Measurements from ENCODE around the gene NSUN6.
"Not testable (repeated sequence)": the region's sequence is repeated elsewhere in the genome, so short reads cannot be mapped to it uniquely, and the experiment has no call there.

Gene NSUN6

DNA sequence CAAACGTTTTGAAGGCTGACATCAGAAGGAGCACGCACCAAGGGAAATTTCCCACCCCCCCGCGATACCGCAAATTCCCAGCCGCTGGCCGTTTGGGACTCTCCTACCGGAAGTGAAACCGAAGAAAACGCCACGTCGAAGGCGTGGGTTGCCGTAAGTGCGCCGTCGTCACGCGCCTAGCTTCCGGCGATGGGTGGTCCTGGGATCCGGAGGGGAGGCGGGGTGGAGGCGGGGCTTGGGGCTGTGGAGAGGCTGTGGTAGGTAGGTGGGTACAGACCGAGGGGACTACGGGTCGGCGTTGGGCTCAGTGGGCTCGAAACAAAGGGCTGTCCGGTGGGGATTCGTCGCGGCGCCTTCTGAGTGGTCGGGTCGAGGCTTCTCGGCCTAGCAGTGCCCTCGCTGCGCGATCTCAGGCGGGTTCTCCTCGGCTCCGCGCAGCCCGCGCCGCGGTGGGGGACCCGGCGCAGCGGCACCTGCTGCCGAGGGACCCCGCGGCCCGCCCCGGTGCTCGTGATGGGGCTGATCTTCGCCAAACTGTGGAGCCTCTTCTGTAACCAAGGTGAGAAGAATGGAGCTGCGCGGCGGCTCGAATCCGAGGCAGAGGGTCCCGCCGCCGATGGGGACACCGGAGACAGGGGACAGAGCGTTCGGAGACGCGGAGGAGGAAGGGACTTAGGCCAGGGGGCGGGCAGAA, 7.9 kb upstream of the NSUN6 start, which contains the start of gene ARL5B:
Gene ARL5B (plus strand): TSS at position 307 of the 694 bp plus-strand sequence. CDS start 207 bp downstream, at position 514.
- DNase-seq = peak; percentile 94 to 96 (median 95)

GRCh38 chr10:18658271-18659124, 7.1 kb upstream of the NSUN6 start:
- peak in 1 of 5 donors; percentile 19 for DNase-seq

GRCh38 chr10:18656724-18657123, 5.3 kb upstream of the NSUN6 start:
- DNase-seq = no peak

DNA sequence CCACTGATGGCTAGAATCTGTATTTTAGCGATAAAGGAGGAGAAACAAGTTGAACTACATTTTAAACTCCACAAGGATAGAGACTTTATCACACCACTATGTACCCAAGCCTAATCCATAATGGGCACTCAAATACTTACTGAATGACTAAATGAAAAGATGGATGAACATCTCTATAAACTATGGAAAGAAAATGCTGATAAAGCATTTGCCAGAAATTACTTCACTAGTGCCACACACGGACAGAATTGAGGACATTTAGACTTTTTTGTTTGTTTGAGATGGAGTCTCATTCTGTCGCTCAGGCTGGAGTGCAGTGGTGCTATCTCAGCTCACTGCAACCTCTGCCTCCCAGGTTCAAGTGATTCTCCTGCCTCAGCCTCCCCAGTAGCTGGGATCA, 1.7 kb upstream of the NSUN6 start:
- no peak for DNase-seq

GRCh38 chr10:18650404-18650997, 886 bp downstream of the NSUN6 start:
- DNase-seq = peak in 1 of 5 donors; percentile 29

GRCh38 chr10:18649364-18649959, 1.9 kb downstream of the NSUN6 start:
- peak in 1 of 5 donors; percentile 20 for DNase-seq

DNA sequence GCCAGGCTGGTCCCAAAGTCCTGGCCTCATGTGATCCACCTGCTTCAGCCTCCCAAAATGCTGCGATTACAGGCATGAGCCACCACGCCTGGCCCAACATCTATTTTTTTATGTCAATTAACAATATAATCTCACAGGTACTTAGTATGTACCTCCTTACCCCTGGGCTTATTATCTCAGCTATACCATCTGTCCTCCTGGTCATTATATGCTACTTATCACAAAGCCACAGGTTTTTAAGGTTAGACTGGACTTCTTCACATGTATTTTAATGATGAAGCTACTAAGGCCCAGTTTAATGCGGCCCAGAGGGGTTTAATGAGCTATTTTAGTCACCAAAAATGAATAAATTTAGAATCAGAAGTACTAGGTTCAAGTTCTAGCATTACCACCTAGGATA, 3.4 kb downstream of the NSUN6 start:
- DNase-seq = no peak

- no peak for DNase-seq
Measured at GRCh38 chr10:18647151-18647550, 4.2 kb downstream of the NSUN6 start.

DNA sequence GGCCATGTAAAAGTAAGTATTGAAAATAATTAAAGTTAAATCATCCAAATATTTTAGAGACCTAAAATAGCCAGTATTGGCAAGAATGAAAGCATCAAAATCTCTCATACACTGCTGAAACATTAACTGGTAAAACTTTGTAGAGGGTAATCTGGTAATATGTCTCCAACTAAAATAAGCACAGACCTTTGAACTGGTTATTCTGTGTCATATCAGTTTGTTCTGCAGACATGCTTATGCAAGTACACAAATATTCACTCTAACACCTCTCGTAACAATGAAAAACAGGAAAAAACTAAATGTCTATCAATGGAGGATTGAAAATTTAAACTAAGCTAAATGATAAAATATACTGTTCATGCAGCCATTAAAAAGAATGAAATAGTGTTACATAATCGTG, 11.7 kb downstream of the NSUN6 start:
- DNase-seq = not testable (repeated sequence)

DNA sequence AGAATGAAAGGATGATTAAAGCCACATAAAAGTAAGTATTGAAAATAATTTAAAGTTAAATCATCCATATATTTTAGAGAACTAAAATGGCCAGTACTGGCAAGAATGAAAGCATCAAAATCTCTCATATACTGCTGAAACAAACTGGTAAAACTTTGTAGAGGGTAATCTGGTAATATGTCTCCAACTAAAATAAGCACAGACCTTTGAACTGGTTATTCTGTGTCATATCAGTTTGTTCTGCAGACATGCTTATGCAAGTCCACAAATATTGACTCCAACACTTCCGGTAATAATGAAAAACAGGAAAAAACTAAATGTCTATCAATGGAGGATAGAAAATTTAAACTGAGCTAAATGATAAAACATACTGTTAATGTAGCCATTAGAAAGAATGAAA, 14.0 kb downstream of the NSUN6 start:
- DNase-seq = not testable (repeated sequence)

- no peak for DNase-seq
Measured at GRCh38 chr10:18635995-18636394, 15.4 kb downstream of the NSUN6 start.

DNA sequence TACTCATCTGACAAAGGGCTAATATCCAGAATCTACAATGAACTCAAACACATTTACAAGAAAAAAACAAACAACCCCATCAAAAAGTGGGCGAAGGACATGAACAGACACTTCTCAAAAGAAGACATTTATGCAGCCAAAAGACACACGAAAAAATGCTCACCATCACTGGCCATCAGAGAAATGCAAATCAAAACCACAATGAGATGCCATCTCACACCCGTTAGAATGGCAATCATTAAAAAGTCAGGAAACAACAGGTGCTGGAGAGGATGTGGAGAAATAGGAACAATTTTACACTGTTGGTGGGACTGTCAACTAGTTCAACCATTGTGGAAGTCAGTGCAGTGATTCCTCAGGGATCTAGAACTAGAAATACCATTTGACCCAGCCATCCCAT, 18.9 kb downstream of the NSUN6 start:
- not testable (repeated sequence) for DNase-seq

- peak; percentile 22 to 67 (median 45) for DNase-seq
Measured at GRCh38 chr10:18627452-18628018, 23.9 kb downstream of the NSUN6 start.

GRCh38 chr10:18625886-18626285, 25.5 kb downstream of the NSUN6 start:
- no peak for DNase-seq

- not testable (repeated sequence) for DNase-seq
Measured at GRCh38 chr10:18623671-18624070, 27.7 kb downstream of the NSUN6 start.

- no peak for DNase-seq
Measured at GRCh38 chr10:18620856-18621255, 30.5 kb downstream of the NSUN6 start.

GRCh38 chr10:18619016-18619415, 32.4 kb downstream of the NSUN6 start:
- DNase-seq = no peak

DNA sequence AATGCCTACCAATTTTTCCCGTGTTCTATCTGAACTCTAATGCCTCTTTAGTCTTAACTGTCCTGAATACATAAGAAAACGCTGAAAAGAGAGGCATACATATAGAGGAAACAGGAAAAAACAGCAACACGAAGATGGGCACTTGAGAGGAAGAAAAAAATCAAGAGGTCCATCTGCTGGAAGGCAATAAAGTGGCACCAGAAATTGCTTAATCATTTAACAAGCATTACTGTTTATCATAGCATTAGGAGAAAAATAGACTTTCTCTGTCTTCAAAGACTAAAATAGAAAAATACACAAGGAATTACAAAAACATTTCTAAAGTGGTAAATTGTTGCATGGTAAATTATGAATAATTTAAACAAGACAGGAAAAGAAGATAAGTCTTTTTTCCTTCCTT, 35.0 kb downstream of the NSUN6 start:
- DNase-seq = no peak

- DNase-seq = no peak
Measured at GRCh38 chr10:18615618-18616017, 35.8 kb downstream of the NSUN6 start.

- no peak for DNase-seq
Measured at GRCh38 chr10:18611168-18611567, 40.2 kb downstream of the NSUN6 start.

GRCh38 chr10:18610517-18610916, 40.9 kb downstream of the NSUN6 start:
- DNase-seq = no peak

DNA sequence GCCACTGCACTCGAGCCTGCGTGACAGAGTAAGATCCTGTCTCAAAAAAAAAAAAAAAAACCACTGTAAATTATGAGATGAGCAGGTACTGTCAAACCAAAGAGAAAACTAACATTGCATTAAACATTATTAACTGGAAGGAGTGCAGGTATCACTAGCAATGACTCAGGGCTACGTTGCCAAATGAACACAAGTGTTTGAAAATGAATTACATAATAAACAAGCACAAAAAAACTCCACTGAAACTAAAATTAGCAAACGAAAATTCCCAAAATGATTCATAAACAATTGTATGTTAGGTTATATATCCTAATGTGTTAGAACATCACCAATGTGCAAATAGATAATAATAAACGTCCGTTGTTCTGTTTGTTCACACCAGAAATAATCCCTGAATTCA, 42.8 kb downstream of the NSUN6 start:
- DNase-seq = no peak
